CD14-positive monocyte (primary cell): ENCODE data around the gene GGT5. TPM values are rescaled to one million over a fixed set of nuclear protein-coding genes. Genes with fewer than 3 reads are reported as not detected.

Experiments used
- DNase-seq, 3 donors: peaks; one replicate each; pipeline ENCODE4 v3.0.0-alpha.2; 2011 to 2022
- H2AFZ ChIP-seq: 2 replicates; pipeline ENCODE4 v1.6.0; 2012; ENCODE audit warnings: mild to moderate bottlenecking, low read depth, low read length, inconsistent platforms; ENCODE audit not compliant: insufficient read depth, poor library complexity, severe bottlenecking
- H3K27ac ChIP-seq, 2 donors: 1 replicate in 1 of 2; 2 replicates in 1 of 2; pipeline ENCODE4 v1.5.1; 2012 to 2013; ENCODE audit warnings: low read length in 2 of 2, control low read depth in 1 of 2, inconsistent platforms in 1 of 2, low read depth in 1 of 2, mild to moderate bottlenecking in 1 of 2
- H3K27me3 ChIP-seq, 2 donors: one replicate each; pipeline versions ENCODE4 v1.6.0 to v1.6.1; 2011 to 2013; ENCODE audit warnings: low read length in 2 of 2; ENCODE audit not compliant: control insufficient read depth in 2 of 2, insufficient read depth in 2 of 2
- H3K36me3 ChIP-seq, 2 donors: replicated peaks in 1 of 2; 1 replicate in 1 of 2; 2 replicates in 1 of 2; pipeline versions ENCODE4 v1.5.1 to v1.6.1; 2012 to 2013; ENCODE audit warnings: low read length in 2 of 2, control low read depth in 1 of 2, inconsistent platforms in 1 of 2, mild to moderate bottlenecking in 1 of 2; ENCODE audit not compliant: insufficient read depth in 2 of 2, control insufficient read depth in 1 of 2
- H3K4me1 ChIP-seq, 2 donors: 1 replicate in 1 of 2; 2 replicates in 1 of 2; pipeline versions ENCODE4 v1.5.1 to v1.6.1; 2012 to 2013; ENCODE audit warnings: low read length in 2 of 2, control low read depth in 1 of 2, inconsistent platforms in 1 of 2, mild to moderate bottlenecking in 1 of 2, moderate library complexity in 1 of 2; ENCODE audit not compliant: insufficient read depth in 2 of 2, control insufficient read depth in 1 of 2
- H3K4me2 ChIP-seq: replicated peaks from 2 replicates; pipeline ENCODE3; 2012; ENCODE audit warnings: low read length, moderate library complexity, mild to moderate bottlenecking; ENCODE audit not compliant: poor library complexity, severe bottlenecking; ENCODE audit errors: extremely low read depth
- H3K4me3 ChIP-seq, 3 experiments: fragments of 200-600 bp in 1 of 3; sonication (generic) in 1 of 3; replicated peaks in 1 of 3; 1 replicate in 2 of 3; 2 replicates in 1 of 3; pipeline ENCODE4 v1.5.1; 2011 to 2013; ENCODE audit warnings: low read length in 3 of 3, mild to moderate bottlenecking in 3 of 3, control low read depth in 2 of 3, low read depth in 2 of 3, inconsistent platforms in 1 of 3, moderate library complexity in 1 of 3
- H3K79me2 ChIP-seq: 2 replicates; pipeline ENCODE4 v1.6.0; 2012; ENCODE audit warnings: mild to moderate bottlenecking, control low read depth, inconsistent platforms, low read length, moderate library complexity; ENCODE audit not compliant: insufficient read depth
- H3K9ac ChIP-seq: 2 replicates; pipeline ENCODE4 v1.6.0; 2017; ENCODE audit warnings: low read length, mild to moderate bottlenecking; ENCODE audit not compliant: insufficient read depth, poor library complexity, severe bottlenecking
- H3K9me3 ChIP-seq, 2 donors: replicated peaks in 1 of 2; 1 replicate in 1 of 2; 2 replicates in 1 of 2; pipeline versions ENCODE4 v1.5.1 to v1.6.1; 2012 to 2013; ENCODE audit warnings: low read length in 2 of 2, control low read depth in 1 of 2; ENCODE audit not compliant: control insufficient read depth in 1 of 2, insufficient read depth in 1 of 2
- H4K20me1 ChIP-seq: 2 replicates; pipeline ENCODE4 v1.6.0; 2012; ENCODE audit warnings: mild to moderate bottlenecking, low read length, control low read depth, moderate library complexity; ENCODE audit not compliant: insufficient read depth
- H3K27ac Mint-ChIP-seq, 7 donors: one replicate each; pipeline ENCODE4 v1.8.0; 2020; ENCODE audit warnings: mild to moderate bottlenecking in 7 of 7, mixed read lengths in 7 of 7, moderate library complexity in 6 of 7, inconsistent platforms in 2 of 7
- H3K27me3 Mint-ChIP-seq, 3 donors: one replicate each; pipeline ENCODE4 v1.8.0; 2021 to 2022; ENCODE audit warnings: low read depth in 3 of 3, mild to moderate bottlenecking in 3 of 3, mixed read lengths in 3 of 3, moderate library complexity in 3 of 3, inconsistent platforms in 1 of 3
- H3K36me3 Mint-ChIP-seq, 2 donors: one replicate each; pipeline ENCODE4 v1.8.0; 2020; ENCODE audit warnings: mixed read lengths in 2 of 2, inconsistent platforms in 1 of 2, mild to moderate bottlenecking in 1 of 2
- H3K4me1 Mint-ChIP-seq: one replicate; pipeline ENCODE4 v1.8.0; 2020; ENCODE audit warnings: mild to moderate bottlenecking, mixed read lengths
- H3K4me3 Mint-ChIP-seq, 2 donors: one replicate each; pipeline ENCODE4 v1.8.0; 2020; ENCODE audit warnings: mild to moderate bottlenecking in 2 of 2, mixed read lengths in 2 of 2, moderate library complexity in 1 of 2
- H3K9me3 Mint-ChIP-seq, 7 donors: one replicate each; pipeline ENCODE4 v1.8.0; 2020 to 2022; ENCODE audit warnings: mixed read lengths in 7 of 7, mild to moderate bottlenecking in 6 of 7, moderate library complexity in 6 of 7, inconsistent platforms in 2 of 7
- WGBS: methylation state at CpG from one replicate; pipeline ENCODE4 v1.1.5; 2013; ENCODE audit warnings: missing lambda C conversion rate; ENCODE audit not compliant: insufficient coverage; 5-methylcytosine and 5-hydroxymethylcytosine counted together
- intact Hi-C, 2 donors: fragments of 100-400 bp; cut with micrococcal nuclease; formaldehyde crosslinking; loops; one replicate each; pipeline versions ENCODE4 v1.15.0 to v1.15.1; 2023
- polyA plus RNA-seq, 3 donors: library from polyadenylated mRNA; depleted of rRNA in 1 of 3; unstranded in 2 of 3; stranded (reverse) in 1 of 3; fragments of 300-500 nt in 2 of 3; fragments of >200 nt in 1 of 3; fragmentation: Illumina TruSeq in 2 of 3; gene quantifications; 1 replicate in 2 of 3; 2 replicates in 1 of 3; pipeline ENCODE4 v1.2.3, GENCODE V29; 2012 to 2021
- TF ChIP-seq, protein P1 (sequence below): fragments of 200-600 bp; IDR thresholded peaks from one replicate; pipeline ENCODE4 v1.8.0; 2022; ENCODE audit warnings: antibody characterized with exemption, mild to moderate bottlenecking

Gene GGT5
- polyA plus RNA-seq, 3 donors, result 0.26 to 0.41 TPM; not detected in 1

DNA sequence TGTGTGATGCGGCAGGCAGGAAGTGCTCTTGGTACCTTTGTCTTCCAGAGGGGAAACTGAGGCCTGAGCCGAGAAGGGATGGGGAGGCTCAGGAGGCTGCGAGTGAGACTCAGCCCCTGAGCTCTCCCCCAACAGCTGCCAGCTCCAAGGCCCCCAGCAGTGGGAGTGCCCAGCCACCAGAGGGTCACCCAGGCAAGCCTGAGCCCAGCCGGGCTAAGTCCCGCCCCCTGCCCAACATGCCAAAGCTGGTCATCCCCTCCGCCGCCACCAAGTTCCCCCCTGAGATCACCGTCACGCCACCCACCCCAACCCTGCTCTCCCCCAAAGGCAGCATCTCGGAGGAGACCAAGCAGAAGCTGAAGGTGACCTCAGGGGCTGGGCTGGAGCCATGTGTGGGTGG lies 67.4 kb downstream of the GGT5 start:
- Histone ChIP-seq H3K4me2 (no peak overlapping the region), H3K4me1 (no peaks in the 10 kb centered on the region), H4K20me1 (peaks cover 18% of the 10 kb centered on the region), H3K36me3 (peaks cover 52 to 56% of the 10 kb centered on the region in 2 donors), H3K27me3 (no peaks in the 10 kb centered on the region), H3K4me3 (no peak overlapping the region), H3K79me2 (no peaks in the 10 kb centered on the region), H2AFZ (no peak overlapping the region), H3K27ac (no peak overlapping the region), H3K9ac (no peak overlapping the region), H3K9me3 (no peaks in the 10 kb centered on the region)
- no peak overlapping the region for H3K4me3 Mint-ChIP-seq
- intact Hi-C loops, result loop anchor here (5.0 to 10.0 kb wide), 3 partner anchors 50 to 220 kb away; partner anchors contain the start of gene GSTT2 (in 1 of the 2)
- H3K4me1 Mint-ChIP-seq, result no peaks in the 10 kb centered on the region
- no peaks in the 10 kb centered on the region for H3K27me3 Mint-ChIP-seq
- no peaks in the 10 kb centered on the region for H3K9me3 Mint-ChIP-seq
- peaks cover 25 to 53% of the 10 kb centered on the region in 2 donors for H3K36me3 Mint-ChIP-seq
- H3K27ac Mint-ChIP-seq, result no peak overlapping the region
- 94% methylated on average over 7 of the region's 10 CpGs for WGBS
- TF ChIP-seq, protein P1, sequence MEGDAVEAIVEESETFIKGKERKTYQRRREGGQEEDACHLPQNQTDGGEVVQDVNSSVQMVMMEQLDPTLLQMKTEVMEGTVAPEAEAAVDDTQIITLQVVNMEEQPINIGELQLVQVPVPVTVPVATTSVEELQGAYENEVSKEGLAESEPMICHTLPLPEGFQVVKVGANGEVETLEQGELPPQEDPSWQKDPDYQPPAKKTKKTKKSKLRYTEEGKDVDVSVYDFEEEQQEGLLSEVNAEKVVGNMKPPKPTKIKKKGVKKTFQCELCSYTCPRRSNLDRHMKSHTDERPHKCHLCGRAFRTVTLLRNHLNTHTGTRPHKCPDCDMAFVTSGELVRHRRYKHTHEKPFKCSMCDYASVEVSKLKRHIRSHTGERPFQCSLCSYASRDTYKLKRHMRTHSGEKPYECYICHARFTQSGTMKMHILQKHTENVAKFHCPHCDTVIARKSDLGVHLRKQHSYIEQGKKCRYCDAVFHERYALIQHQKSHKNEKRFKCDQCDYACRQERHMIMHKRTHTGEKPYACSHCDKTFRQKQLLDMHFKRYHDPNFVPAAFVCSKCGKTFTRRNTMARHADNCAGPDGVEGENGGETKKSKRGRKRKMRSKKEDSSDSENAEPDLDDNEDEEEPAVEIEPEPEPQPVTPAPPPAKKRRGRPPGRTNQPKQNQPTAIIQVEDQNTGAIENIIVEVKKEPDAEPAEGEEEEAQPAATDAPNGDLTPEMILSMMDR, result no peak
- no peak for DNase-seq

- DNase-seq, result no peak
- Histone ChIP-seq H3K4me1 (no peaks in the 10 kb centered on the region), H3K36me3 (peaks cover 56 to 61% of the 10 kb centered on the region in 2 donors), H3K27me3 (no peaks in the 10 kb centered on the region), H3K9me3 (no peaks in the 10 kb centered on the region), H3K79me2 (no peaks in the 10 kb centered on the region), H3K4me2 (no peak overlapping the region), H3K27ac (no peak overlapping the region), H4K20me1 (peaks cover 18% of the 10 kb centered on the region), H3K4me3 (no peak overlapping the region), H3K9ac (no peak overlapping the region), H2AFZ (no peak overlapping the region)
- TF ChIP-seq, protein P1, result no peak
- peaks cover 29 to 57% of the 10 kb centered on the region in 2 donors for H3K36me3 Mint-ChIP-seq
- H3K4me1 Mint-ChIP-seq, result no peaks in the 10 kb centered on the region
- H3K9me3 Mint-ChIP-seq, result no peaks in the 10 kb centered on the region
- no peaks in the 10 kb centered on the region for H3K27me3 Mint-ChIP-seq
- no peak overlapping the region for H3K27ac Mint-ChIP-seq
- no peak overlapping the region for H3K4me3 Mint-ChIP-seq
- intact Hi-C loops, result loop anchor here (5.0 to 10.0 kb wide), 3 partner anchors 50 to 220 kb away; partner anchors contain the start of gene GSTT2 (in 1 of the 2)
- WGBS, result 97% methylated on average over 4 of the region's 5 CpGs
Observed at GRCh38 chr22:24177045-24177444, 67.8 kb downstream of the GGT5 start.
